ENCODE results near the gene CRIM1.

CRIM1 gene

GRCh38 chr2:36455011-36455410, 99.4 kb downstream of the CRIM1 start:
- H3K9me3 ChIP-seq (ENCODE audit: low read length), result no peaks in the 10 kb centered on the region
- no peaks in the 10 kb centered on the region for H3K27me3 ChIP-seq (ENCODE audit: insufficient read depth, low read length)
- H3K4me1 ChIP-seq (ENCODE audit: insufficient read depth, low read length), result no peaks in the 10 kb centered on the region

GRCh38 chr2:36455788-36456187, 100.2 kb downstream of the CRIM1 start:
- H3K36me3 ChIP-seq (ENCODE audit: insufficient read depth, low read length), result no peaks in the 10 kb centered on the region
- H3K4me1 ChIP-seq (ENCODE audit: insufficient read depth, low read length), result peaks cover 2% of the 10 kb centered on the region
- H3K4me3 ChIP-seq (ENCODE audit: low read length), result no peak overlapping the region
- H3K9me3 ChIP-seq (ENCODE audit: low read length), result no peaks in the 10 kb centered on the region
- no peak overlapping the region for H2AFZ ChIP-seq (ENCODE audit: low read depth, low read length)
- H3K27me3 ChIP-seq (ENCODE audit: insufficient read depth, low read length), result no peaks in the 10 kb centered on the region

More at GRCh38 chr2:36455011-36455410, 99.4 kb downstream of the CRIM1 start:
- Histone ChIP-seq H3K4me3 (ENCODE audit: low read length) (no peak overlapping the region), H2AFZ (ENCODE audit: low read depth, low read length) (no peak overlapping the region), H3K36me3 (ENCODE audit: insufficient read depth, low read length) (no peaks in the 10 kb centered on the region)

- H3K4me3 ChIP-seq (ENCODE audit: low read length), result no peak overlapping the region
- no peaks in the 10 kb centered on the region for H3K9me3 ChIP-seq (ENCODE audit: low read length)
- no peak overlapping the region for H2AFZ ChIP-seq (ENCODE audit: low read depth, low read length)
- H3K27me3 ChIP-seq (ENCODE audit: insufficient read depth, low read length), result no peaks in the 10 kb centered on the region
- H3K4me1 ChIP-seq (ENCODE audit: insufficient read depth, low read length), result peaks cover 9% of the 10 kb centered on the region
- H3K36me3 ChIP-seq (ENCODE audit: insufficient read depth, low read length), result no peaks in the 10 kb centered on the region
Measured at GRCh38 chr2:36456227-36457175, 100.9 kb downstream of the CRIM1 start.

GRCh38 chr2:36458106-36458505, 102.5 kb downstream of the CRIM1 start:
- Histone ChIP-seq H3K4me1 (ENCODE audit: insufficient read depth, low read length) (peaks cover 12% of the 10 kb centered on the region), H3K9me3 (ENCODE audit: low read length) (no peaks in the 10 kb centered on the region), H3K4me3 (ENCODE audit: low read length) (no peak overlapping the region), H3K27me3 (ENCODE audit: insufficient read depth, low read length) (no peaks in the 10 kb centered on the region), H2AFZ (ENCODE audit: low read depth, low read length) (no peak overlapping the region), H3K36me3 (ENCODE audit: insufficient read depth, low read length) (no peaks in the 10 kb centered on the region)

GRCh38 chr2:36459725-36460137, 104.2 kb downstream of the CRIM1 start:
- Histone ChIP-seq H3K4me3 (ENCODE audit: low read length) (no peak overlapping the region), H3K36me3 (ENCODE audit: insufficient read depth, low read length) (no peaks in the 10 kb centered on the region), H3K9me3 (ENCODE audit: low read length) (no peaks in the 10 kb centered on the region), H3K4me1 (ENCODE audit: insufficient read depth, low read length) (peaks cover 12% of the 10 kb centered on the region), H2AFZ (ENCODE audit: low read depth, low read length) (no peak overlapping the region), H3K27me3 (ENCODE audit: insufficient read depth, low read length) (no peaks in the 10 kb centered on the region)

GRCh38 chr2:36461039-36461681, 105.6 kb downstream of the CRIM1 start:
- Histone ChIP-seq H2AFZ (ENCODE audit: low read depth, low read length) (no peak overlapping the region), H3K36me3 (ENCODE audit: insufficient read depth, low read length) (no peaks in the 10 kb centered on the region), H3K4me3 (ENCODE audit: low read length) (no peak overlapping the region), H3K4me1 (ENCODE audit: insufficient read depth, low read length) (peaks cover 12% of the 10 kb centered on the region), H3K9me3 (ENCODE audit: low read length) (no peaks in the 10 kb centered on the region), H3K27me3 (ENCODE audit: insufficient read depth, low read length) (no peaks in the 10 kb centered on the region)

- H3K36me3 ChIP-seq (ENCODE audit: insufficient read depth, low read length), result no peaks in the 10 kb centered on the region
- H3K4me1 ChIP-seq (ENCODE audit: insufficient read depth, low read length), result peaks cover 12% of the 10 kb centered on the region
- H3K9me3 ChIP-seq (ENCODE audit: low read length), result no peaks in the 10 kb centered on the region
- no peak overlapping the region for H3K4me3 ChIP-seq (ENCODE audit: low read length)
- no peaks in the 10 kb centered on the region for H3K27me3 ChIP-seq (ENCODE audit: insufficient read depth, low read length)
- no peak overlapping the region for H2AFZ ChIP-seq (ENCODE audit: low read depth, low read length)
Measured at GRCh38 chr2:36462311-36462935, 106.8 kb downstream of the CRIM1 start.

GRCh38 chr2:36463365-36463764, 107.8 kb downstream of the CRIM1 start:
- no peaks in the 10 kb centered on the region for H3K9me3 ChIP-seq (ENCODE audit: low read length)
- no peak overlapping the region for H3K4me3 ChIP-seq (ENCODE audit: low read length)
- no peaks in the 10 kb centered on the region for H3K27me3 ChIP-seq (ENCODE audit: insufficient read depth, low read length)
- H3K36me3 ChIP-seq (ENCODE audit: insufficient read depth, low read length), result no peaks in the 10 kb centered on the region
- H2AFZ ChIP-seq (ENCODE audit: low read depth, low read length), result no peak overlapping the region
- H3K4me1 ChIP-seq (ENCODE audit: insufficient read depth, low read length), result peaks cover 12% of the 10 kb centered on the region

- no peak overlapping the region for H3K4me3 ChIP-seq (ENCODE audit: low read length)
- H3K36me3 ChIP-seq (ENCODE audit: insufficient read depth, low read length), result no peaks in the 10 kb centered on the region
- H3K9me3 ChIP-seq (ENCODE audit: low read length), result no peaks in the 10 kb centered on the region
- H3K4me1 ChIP-seq (ENCODE audit: insufficient read depth, low read length), result peaks cover 12% of the 10 kb centered on the region
- no peaks in the 10 kb centered on the region for H3K27me3 ChIP-seq (ENCODE audit: insufficient read depth, low read length)
- no peak overlapping the region for H2AFZ ChIP-seq (ENCODE audit: low read depth, low read length)
Measured at GRCh38 chr2:36464006-36464721, 108.6 kb downstream of the CRIM1 start.

- Histone ChIP-seq H3K4me1 (ENCODE audit: insufficient read depth, low read length) (peaks cover 6% of the 10 kb centered on the region), H3K36me3 (ENCODE audit: insufficient read depth, low read length) (no peaks in the 10 kb centered on the region), H2AFZ (ENCODE audit: low read depth, low read length) (no peak overlapping the region), H3K4me3 (ENCODE audit: low read length) (no peak overlapping the region), H3K27me3 (ENCODE audit: insufficient read depth, low read length) (no peaks in the 10 kb centered on the region), H3K9me3 (ENCODE audit: low read length) (no peaks in the 10 kb centered on the region)
Measured at GRCh38 chr2:36466135-36466534, 110.6 kb downstream of the CRIM1 start.

- Histone ChIP-seq H3K4me1 (ENCODE audit: insufficient read depth, low read length) (no peaks in the 10 kb centered on the region), H3K4me3 (ENCODE audit: low read length) (no peak overlapping the region), H3K9me3 (ENCODE audit: low read length) (no peaks in the 10 kb centered on the region), H3K27me3 (ENCODE audit: insufficient read depth, low read length) (no peaks in the 10 kb centered on the region), H3K36me3 (ENCODE audit: insufficient read depth, low read length) (no peaks in the 10 kb centered on the region), H2AFZ (ENCODE audit: low read depth, low read length) (no peak overlapping the region)
Measured at GRCh38 chr2:36468463-36469105, 113.0 kb downstream of the CRIM1 start.

- no peaks in the 10 kb centered on the region for H3K36me3 ChIP-seq (ENCODE audit: insufficient read depth, low read length)
Measured at GRCh38 chr2:36469106-36469477, 113.5 kb downstream of the CRIM1 start.

More at GRCh38 chr2:36469106-36469477, 113.5 kb downstream of the CRIM1 start:
- Histone ChIP-seq H3K27me3 (ENCODE audit: insufficient read depth, low read length) (no peaks in the 10 kb centered on the region), H2AFZ (ENCODE audit: low read depth, low read length) (no peak overlapping the region), H3K4me1 (ENCODE audit: insufficient read depth, low read length) (no peaks in the 10 kb centered on the region), H3K9me3 (ENCODE audit: low read length) (no peaks in the 10 kb centered on the region), H3K4me3 (ENCODE audit: low read length) (no peak overlapping the region)
